Stimulated activated CD8-positive, alpha-beta memory T cell treated with anti-CD3 and anti-CD28 coated beads, Interleukin-4, amount 100 ng/mL, for 24 hours (primary cell): ENCODE results near the gene ZNF740.
A peak's percentile ranks its signal among the peaks of the same experiment; 100 is the strongest.
"Not testable (repeated sequence)": the region's sequence is repeated elsewhere in the genome, so short reads cannot be mapped to it uniquely, and the experiment has no call there.

Experiments
- DNase-seq: peaks from one replicate; pipeline ENCODE4 v3.0.0-alpha.2; 2020; ENCODE audit warnings: low read depth

ZNF740 gene, protein sequence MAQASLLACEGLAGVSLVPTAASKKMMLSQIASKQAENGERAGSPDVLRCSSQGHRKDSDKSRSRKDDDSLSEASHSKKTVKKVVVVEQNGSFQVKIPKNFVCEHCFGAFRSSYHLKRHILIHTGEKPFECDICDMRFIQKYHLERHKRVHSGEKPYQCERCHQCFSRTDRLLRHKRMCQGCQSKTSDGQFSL

DNA sequence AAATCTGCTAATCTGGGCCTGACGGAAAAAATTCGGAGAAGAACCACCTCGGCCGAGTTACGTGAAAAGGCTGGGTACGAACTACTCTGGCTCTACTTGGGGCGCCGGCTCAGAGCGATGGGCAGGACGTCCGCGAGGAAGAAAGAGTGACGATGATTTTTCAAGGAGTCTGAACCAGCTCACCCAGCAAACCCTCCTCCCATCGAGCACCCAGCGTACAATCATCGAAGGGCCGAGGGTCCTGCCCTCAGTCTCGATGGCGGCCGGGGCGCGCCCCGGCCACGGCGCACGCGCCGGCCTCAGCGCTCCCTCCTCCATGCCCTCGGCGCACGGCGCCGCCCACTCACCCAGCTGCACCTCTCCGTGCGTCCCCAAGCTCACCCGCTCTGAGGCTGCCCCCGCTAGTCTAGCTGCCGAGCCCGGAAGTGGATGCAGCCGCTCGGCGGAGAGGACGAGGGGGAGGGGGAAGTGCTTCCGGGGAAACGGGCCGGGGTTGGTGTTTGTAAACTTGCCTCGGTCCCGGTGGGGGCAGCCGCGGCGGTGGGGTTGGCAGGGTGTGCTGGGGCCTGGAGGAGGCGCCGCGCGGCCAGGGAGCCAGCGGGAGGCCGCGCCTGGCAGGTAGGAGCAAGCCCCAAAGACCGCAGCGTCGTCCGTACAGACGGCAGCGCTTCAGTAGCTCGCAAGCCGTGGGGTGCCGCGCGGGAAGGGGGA lies at the start of gene ZNF740, which contains the start of gene CSAD:
Gene ZNF740 (plus strand): TSS at position 503 of the 711 bp plus-strand sequence. CDS start 1,262 bp downstream, outside the sequence.
Gene CSAD (minus strand): TSS at position 706 of the 711 bp plus-strand sequence. CDS start 7,455 bp downstream, outside the sequence.
- DNase-seq, result peak; percentile 96

DNA sequence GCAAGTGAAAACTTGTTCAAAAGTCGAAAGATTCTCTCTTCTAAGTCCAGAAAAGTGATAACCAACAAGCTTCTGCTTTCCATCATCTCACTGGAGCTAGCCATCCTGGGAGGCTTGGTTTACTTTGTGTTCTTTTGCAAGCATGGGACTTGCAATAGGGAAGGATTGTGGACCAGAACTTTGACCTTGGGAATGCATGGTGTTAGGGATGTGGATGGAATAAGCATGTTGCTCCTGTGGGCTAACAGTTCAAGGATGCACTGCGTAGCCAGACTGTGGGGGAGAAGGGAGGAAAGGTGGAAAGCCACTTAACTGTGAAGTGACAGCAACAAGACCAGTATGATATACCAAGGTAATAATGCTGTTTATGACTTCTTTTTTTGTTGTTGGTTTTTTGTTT lies 48.7 kb upstream of the ZNF740 start:
- DNase-seq, result no peak

DNA sequence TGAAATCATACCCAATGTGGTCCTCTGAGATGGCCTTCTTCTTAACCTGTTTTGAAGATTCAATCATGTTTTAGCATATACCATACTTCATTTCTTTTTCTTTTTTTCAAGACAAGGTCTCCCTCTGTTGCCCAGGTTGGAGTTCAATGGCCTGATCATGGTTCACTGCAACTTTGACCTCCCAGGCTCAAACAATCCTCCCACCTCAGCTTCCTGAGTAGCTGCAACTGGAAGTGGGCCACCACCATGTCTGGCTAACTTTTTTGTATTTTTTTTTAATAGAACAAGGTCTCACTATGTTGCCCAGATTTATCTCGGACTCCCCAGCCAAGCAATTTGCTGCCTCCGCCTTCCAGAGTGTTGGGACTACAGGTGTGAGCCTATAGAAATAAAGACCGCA lies 46.8 kb upstream of the ZNF740 start:
- no peak for DNase-seq

DNA sequence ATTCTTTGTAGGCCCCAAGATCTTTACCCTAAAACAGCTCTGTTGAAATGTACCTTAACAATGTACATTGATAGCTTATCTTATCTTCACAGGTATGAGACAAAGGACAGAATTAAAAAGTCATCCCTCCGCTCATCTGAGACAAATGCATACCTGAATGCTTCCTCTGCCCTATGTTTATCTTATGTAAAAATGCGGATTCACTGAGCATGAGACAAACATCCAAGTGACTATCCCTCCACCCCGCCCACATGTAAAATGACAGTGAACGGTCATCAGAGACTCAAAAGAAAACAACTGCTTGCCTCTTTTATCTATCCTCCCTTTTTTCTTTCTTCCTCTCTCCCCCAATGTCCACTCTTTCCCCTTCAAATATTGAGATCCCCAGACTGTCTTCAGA lies 37.2 kb upstream of the ZNF740 start:
- DNase-seq, result no peak

DNA sequence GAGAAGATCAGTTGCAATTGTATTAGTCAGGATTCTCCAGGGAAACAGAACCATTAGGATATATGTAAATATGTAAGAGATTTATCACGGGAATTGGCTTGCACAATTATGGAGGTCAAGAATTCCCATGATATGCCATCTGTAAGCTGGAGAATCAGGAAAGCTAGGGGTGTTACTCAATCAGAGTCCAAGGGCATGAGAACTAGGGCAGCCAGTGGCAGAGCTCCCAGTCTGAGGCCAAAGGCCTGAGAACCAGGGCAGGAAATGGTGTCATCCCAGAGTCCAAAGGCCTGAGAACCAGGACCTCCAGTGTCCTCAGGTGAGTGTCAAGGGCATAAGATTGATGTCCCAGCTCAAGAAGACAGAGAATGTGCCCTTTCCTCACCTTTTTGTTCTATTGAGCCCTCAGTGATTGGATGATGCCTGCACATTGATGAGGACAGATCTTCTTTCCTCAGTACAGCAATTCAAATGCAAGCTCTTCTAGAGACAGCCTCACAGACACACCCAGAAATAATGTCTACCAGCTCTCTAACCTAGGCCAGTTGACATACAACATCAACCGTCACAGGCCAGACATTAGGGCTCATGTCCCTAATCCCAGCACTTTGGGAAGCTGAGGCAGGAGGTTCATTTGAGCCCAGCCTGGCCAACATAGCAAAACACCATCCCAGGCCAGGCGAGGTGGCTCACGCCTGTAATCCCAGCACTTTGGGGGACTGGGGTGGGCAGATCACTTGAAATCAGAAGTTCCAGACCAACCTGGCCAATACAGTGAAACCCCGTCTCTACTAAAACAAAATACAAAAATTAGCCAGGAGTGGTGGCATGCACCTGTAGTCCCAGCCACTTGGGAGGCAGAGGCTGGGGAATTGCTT lies 34.9 kb upstream of the ZNF740 start:
- DNase-seq, result no peak

DNA sequence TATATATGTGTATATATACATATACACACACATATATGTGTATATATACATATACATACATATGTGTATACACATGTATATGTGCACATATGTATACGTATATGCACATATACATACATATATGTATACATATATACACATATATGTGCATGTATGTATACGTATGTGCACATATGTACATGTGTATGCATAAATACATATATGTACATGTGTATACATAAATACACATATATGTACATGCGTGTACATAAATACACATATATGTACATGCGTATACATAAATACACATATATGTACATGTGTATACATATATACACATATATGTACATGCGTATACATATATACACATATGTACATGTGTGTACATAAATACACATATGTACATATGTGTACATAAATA lies 33.3 kb upstream of the ZNF740 start:
- DNase-seq, result no peak

DNA sequence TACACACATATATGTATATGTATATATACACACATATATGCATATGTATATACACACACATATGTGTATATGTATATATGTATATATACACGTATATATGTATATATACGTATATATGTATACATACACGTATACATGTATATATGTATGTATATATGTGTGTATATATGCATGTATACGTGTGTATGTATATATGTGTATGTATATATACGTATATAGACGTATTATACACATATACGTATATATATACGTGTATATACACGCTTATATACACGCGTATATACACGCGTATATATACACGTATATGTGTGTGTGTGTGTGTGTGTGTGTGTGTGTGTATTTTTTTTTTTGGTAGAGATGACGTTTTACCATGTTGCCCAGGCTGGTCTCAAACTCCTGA lies 32.9 kb upstream of the ZNF740 start:
- DNase-seq, result no peak

DNA sequence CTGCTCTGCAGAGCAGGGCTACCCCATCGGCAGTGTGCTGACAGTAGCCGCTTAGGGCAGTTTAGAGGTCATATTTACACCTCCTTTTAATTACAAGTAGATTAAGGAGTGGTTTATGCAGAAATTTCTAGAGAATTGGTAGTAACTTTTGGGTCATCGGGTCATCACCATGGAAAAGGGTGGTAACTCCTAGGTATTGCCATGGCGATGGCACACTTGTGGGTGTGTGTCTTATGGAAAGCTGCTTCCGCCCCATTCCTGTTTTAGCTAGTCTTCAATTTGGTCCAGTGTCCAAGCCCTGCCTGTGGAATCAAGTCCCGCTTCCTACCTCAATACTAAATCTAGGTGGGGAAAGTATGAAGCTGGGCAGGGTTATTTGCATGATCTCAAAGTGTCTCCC lies 29.5 kb upstream of the ZNF740 start:
- no peak for DNase-seq

DNA sequence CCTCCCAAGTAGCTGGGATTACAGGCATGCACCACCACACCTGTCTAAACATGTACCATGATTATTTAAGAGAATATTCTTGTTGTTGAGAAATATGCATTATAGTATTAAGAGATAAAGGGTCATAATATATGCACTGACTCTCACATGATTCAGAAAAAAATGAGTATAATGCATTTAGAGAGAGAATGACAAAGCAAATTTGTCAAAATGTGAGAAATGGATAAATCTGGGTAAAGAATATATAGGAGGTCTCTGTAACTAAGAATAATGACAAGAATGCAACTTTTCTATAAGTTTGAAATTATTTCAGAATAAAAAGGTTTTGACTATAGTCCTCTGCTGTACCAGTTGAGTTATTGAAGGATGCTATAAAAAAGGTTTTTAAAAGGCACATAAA lies 28.1 kb upstream of the ZNF740 start:
- DNase-seq, result no peak

DNA sequence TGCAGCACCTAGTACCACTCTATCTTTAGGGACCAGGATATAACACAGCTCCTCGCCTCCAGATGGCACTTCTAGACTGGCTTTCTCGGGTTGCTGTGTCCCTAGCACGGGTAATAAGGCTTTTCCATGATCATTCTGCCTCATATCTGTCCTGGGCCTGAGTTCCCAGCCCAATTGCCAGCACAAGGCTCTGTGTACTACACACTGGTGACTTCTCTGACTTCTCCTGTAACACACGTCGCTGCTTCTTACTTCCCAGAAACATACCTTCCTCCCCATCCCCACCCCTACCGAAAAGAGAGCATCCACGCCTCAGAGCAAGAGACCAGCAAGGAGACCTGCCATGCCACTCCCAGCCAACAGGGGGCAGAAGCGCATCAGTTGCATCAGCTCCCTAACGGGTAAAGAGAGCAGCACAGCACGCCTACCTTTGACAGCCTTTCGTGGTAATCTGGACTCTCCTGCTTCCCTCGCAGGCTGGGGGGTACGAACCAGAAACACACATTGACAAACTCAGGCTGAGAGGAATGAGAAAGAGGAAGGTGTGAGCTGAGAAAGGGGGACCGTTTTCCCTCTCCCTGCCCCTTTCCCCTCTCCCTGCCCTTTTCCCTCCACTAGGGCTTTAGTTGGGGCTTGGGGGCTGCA lies 21.2 kb upstream of the ZNF740 start:
- DNase-seq, result peak; percentile 81

DNA sequence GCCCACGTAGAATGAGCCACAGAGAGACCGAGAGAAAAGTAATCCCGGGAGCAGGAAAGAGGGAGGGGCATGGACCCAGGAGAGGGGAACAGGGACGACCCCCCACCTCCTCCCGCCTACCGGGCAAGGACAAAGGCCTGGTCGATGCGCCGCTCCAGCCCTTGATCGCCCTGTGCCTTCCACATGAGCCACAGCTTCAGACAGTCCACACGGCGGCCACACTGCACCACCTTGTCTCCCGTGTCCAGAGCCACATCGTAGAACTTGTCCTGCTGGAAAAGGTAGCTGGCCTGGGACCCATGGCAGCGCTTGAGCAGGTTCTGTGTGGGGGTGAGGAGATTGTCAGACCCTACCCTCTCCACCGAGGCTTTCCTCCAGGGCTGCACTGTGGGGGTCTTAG lies 20.5 kb upstream of the ZNF740 start:
- DNase-seq, result no peak

DNA sequence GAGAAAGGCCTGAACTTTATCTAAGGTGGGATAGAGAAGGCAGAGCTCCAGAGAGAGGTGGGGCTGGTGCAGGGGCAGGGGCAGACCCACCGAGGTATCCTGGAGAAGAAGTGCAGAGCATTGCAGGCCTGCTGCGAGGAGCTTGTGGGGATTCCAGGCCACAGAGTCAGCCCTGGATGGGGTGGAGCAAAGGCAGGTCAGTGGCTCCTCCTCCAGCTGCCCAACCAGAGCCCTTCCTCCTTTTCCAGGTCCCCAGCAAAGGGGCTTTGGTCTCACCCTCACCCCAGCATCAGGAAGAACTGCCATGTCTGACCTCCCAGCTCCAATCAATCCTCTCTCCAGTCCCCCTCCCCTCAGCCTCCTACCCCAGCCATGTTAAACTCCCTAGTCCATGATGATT lies 19.8 kb upstream of the ZNF740 start:
- no peak for DNase-seq

DNA sequence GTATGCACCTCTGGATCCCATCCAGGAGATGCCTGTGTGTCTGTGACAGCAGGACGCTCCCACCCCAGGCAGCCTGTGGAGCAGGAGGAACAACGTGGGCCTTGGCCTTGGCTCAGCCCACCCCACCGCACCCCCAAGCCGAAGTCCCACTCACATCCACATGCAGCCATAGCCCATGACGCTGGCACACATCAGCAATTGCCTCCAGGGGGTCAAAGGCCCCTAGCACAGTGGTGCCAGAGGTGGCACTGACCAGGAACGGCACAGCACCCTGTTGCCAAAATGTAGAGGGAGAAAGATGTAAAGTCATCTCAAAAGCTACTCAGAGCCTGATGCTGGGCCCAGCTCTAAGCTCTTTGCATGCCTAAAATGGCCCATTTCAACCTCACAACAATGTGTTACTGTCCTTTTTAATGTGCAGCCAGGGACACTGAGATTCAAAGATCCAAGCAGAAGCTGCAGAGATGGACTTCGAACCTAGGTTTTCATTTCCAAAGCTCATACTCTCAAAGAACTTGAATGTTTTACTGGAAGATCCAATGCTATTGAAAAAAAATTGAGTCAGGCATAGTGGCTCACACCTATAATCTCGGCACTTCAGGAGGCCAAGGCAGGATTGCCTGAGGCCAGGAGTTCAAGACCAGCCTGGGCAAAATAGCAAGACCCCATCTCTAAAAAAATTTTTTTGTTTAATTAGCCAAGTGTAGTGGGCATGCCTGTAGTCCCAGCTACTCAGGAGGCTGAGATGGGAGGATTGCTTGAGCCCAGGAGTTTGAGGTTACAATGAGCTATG lies 19.2 kb upstream of the ZNF740 start:
- no peak for DNase-seq

DNA sequence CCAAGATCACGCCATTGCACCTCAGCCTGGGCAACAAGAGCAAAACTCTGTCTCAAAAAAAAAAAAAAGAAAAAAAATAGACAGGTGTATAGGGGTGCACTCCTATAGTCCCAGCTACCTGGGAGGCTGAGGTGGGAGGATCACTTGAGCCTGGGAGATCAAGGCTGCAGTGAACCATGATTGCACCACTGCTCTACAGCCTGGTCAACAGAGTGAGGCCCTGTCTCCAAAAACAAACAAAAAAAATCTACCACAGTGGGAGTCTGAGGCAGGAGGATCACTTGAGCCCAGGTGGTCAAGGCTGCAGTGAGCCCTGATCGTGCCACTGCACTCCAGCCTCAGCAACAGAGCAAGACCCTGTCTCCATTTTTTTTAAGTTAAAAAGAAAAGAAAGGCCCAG lies 17.5 kb upstream of the ZNF740 start:
- not testable (repeated sequence) for DNase-seq

DNA sequence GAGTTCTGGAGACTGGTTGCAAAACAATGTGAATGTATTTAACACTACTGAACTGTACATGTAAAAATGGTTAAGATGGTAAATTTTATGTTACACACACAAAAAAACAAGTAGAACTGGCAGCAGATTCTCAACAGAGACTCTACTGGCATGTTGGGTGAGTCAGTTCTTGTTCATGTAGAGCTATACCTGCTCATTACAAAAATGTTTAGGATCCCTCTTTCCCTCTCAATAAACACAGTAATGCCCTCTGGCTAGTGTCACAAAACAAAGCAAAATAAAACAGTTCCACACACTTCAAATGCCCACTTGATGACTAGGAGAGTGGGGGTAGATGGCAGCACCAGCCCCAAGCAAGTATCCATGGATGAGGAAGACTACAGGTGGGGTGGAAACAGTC lies 13.7 kb upstream of the ZNF740 start:
- no peak for DNase-seq

DNA sequence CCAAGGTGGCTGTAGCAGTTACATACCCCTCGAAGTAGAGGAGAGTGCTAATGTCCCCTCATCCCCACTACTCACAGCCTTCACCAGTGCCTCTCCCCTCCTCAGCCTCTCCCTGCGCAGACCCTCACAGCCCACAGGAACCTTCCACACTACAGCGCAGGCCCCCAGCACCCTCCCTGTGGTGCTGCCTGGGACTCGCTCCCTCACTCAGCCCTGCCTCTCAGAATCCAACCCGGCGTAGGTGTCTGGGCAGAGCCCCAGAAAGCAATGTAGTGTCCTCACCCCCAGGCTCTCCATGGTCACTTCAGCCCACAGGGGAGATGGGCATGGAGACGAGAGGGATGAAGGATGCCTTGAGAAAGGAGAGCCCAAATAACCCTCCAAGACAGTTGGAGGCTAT lies 10.9 kb upstream of the ZNF740 start:
- no peak for DNase-seq

DNA sequence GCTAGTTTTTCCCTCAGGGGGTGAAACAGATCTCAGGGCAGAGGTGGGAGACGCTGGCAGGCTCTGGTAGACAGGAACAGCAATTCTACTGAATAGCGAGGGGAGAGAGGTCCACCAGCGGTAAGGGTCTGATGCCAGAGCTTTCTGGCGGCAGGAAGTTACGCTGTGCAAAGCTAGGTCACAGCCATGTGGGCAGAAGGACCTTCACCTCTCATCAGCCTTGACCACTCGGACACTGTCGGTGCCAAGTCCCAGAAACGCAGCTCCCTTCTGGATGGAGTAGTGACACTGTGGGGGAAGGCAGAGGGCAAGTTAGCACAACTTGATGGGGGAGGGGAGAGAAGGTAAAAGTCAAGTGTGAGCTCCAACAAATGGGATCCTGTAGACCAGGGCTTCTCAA lies 10.3 kb upstream of the ZNF740 start:
- no peak for DNase-seq

DNA sequence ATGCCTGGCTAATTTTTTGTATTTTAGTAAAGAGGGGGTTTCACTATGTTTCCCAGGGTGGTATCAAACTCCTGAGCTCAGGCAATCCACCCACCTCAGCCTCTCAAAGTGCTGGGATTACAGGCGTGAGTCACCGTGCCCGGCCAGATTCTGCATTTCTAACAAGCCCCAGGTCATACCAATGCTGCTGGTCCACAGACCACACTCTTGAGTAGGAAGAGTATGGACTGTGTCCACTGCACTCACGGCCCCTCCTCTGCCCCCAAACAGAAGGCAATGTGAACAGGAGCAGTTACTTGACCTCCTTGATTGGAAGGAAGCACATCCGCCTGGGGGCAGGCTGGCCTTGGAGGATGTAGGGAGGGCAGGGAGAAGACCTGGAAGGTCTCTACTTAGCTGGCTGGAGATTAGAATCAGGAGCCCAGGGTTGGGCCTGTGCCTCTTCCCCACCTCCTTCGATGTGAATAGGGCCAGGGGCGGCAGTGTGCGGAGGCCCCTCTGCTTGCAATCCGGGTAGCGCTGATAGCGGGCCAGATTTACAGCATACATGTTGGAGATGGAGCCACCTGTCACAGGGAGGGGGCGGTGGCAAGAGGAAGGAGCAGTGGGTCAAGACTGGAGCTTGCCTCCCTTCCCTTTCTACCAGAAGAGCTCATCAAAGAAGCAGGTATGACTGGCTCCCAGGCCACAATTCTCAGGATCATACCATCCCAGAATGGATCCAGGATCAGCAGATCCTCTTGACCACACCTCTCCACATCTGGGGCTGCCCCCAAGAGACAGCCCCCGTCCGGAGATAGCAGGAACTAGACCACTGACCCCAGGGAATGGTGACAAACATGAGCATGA lies 9.4 kb upstream of the ZNF740 start:
- no peak for DNase-seq

DNA sequence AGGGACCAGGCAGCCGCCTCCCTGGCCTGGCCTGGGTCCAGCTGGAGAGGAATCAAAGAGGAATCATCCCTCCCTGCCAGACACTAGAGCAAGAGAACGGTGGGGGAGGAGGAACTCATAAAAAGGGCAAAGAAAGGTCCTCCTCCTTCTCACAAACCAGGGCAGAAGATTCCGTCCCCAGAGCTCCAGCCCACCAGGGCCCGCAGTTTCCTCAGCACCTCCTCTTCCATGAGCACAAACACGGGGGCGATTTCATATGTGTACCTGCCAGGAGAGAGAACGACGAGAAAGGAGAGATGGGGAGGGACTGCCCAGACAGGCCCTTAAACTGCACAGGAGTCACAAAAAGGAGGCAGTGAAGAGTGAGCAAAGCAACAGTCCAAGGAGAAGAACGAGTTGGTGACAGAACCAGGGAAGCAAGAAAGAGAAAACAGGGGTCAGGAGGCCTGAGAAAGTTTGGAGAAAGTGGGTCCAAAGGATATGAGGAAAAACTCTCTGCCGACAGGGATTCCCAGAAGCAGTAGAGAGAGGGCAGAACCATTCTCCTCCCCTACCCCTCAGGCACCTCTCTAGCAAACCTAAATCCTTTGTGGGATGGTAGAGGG lies 8.7 kb upstream of the ZNF740 start:
- DNase-seq, result no peak

DNA sequence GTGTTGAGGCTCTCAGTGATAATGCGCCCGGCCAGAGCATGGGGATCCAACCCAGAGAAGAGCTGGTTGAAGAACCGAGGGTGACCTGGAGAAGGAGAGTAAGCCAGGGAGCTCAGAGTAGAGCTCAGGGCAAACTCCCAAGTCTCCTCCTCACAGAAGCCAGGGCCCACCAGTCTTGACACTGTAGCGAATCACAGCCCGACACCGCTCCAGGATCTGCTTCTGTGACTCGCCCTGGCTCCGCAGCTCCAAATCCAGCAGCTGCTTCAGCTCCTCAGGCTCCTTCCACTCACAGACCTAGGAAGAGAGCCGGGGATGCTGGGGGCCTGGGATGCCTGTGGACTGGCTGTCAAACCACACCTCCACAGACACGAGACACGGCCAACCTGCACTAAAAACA lies 8.2 kb upstream of the ZNF740 start:
- no peak for DNase-seq
